ENCODE measurements around the gene IGFLR1. TPM values are rescaled to one million over a fixed set of nuclear protein-coding genes. Genes with fewer than 3 reads are reported as not detected.
A peak's percentile ranks its signal among the peaks of the same experiment; 100 is the strongest.

IGFLR1 gene
- total and polyA plus RNA-seq, 4 donors = 3.1 to 10.9 (median 6.1) TPM

DNA sequence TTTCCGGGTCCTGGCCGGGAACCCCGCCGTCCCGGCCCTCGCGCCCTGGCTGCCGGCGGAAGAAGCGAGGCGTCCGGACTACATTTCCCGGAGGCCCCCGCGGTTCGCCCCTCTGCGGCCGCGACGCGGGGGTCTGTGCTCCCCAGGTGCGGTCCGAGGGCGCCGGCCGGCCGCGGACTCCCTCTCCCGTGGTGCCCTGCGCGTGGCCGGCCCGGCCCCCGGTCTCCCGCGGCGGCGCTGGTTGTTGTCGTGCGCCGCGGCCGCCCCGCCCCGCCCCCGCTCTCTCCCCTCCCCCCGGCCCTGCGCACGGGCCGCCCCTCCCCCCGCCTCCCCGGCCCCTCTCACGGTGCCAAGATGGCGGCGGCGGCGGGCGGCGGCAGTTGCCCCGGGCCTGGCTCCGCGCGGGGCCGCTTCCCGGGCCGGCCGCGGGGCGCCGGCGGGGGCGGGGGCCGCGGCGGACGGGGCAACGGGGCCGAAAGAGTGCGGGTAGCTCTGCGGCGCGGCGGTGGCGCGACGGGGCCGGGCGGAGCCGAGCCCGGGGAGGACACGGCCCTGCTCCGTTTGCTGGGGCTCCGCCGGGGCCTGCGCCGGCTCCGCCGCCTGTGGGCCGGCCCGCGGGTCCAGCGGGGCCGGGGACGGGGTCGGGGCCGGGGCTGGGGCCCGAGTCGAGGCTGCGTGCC, 24.4 kb downstream of the IGFLR1 start, which contains the start of gene KMT2B:
TSS of gene KMT2B (plus strand) at position 339 of the 680 bp plus-strand sequence. CDS start at position 355, 16 bp downstream.
- peaks cover 46% of the 10 kb centered on the region for H3K36me3 ChIP-seq (ENCODE audit: control insufficient read depth, insufficient read depth, low read length)
- peak in 4 of 6 donors; percentile 82 to 94 (median 89) for DNase-seq (ENCODE audit: low read depth in 4 of 6, low spot score in 6 of 6)
- WGBS (ENCODE audit: insufficient coverage) = under 1% methylated on average over 86 of the region's 109 CpGs
- peak within 1 kb of the TSS; percentile 91 for H3K27ac ChIP-seq (ENCODE audit: low read depth, low read length)
- no peaks in the 10 kb centered on the region for H3K27me3 ChIP-seq (ENCODE audit: control insufficient read depth, insufficient read depth, low read length)
- H3K4me3 ChIP-seq (ENCODE audit: low read depth, low read length) = peak within 1 kb of the TSS; percentile 78
- H3K9me3 ChIP-seq (ENCODE audit: control insufficient read depth, insufficient read depth, low read length) = no peaks in the 10 kb centered on the region
- peaks cover 42% of the 10 kb centered on the region for H3K4me1 ChIP-seq (ENCODE audit: control insufficient read depth, insufficient read depth, low read length)

DNA sequence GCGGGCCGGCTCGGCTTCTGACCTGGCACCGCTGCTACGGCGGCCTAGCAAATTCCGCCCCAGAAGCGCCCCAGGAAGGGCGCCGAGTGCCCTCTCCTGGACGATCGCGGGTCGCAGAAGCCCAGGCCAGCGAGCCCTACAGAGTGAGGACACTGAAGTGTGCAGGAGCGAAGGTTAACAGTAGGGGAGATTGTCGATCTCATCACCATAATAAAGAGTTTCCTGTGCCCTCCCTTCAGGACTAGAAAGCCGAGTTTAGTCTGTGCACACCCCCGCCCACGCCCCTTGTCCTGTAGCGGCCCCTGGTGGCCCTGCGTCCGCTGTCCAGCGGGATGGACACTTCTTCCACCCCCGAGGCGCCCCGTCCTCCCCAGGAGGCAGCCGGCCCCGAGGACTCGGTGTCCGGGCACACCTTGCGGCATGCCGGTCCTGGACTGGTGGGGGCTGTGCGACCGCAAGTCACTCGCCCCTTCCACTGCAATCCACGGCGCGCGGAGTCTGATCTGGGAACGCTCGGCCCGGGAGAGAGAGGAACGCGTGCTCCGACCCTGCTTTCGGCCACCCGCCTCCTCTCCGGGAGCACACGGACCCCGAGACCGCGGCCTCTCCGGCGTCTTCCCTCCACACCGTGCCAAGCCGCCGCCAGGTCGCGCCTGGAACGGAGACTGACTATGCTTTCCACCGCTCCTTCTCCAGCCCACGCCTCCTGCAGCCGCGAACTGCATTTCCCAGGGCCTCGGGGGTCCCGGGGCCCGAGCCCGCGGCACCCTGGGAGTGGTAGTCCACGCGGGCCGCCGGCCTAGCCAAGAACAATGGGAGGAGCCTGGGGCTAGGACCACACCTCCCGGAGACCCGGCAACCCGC, 25.2 kb downstream of the IGFLR1 start:
- peaks cover 42% of the 10 kb centered on the region for H3K4me1 ChIP-seq (ENCODE audit: control insufficient read depth, insufficient read depth, low read length)
- peaks cover 38% of the 10 kb centered on the region for H3K36me3 ChIP-seq (ENCODE audit: control insufficient read depth, insufficient read depth, low read length)
- 0% methylated on average over 70 of the region's 77 CpGs for WGBS (ENCODE audit: insufficient coverage)
- H3K27me3 ChIP-seq (ENCODE audit: control insufficient read depth, insufficient read depth, low read length) = no peaks in the 10 kb centered on the region
- peak overlapping the region; percentile 91 for H3K27ac ChIP-seq (ENCODE audit: low read depth, low read length)
- DNase-seq (ENCODE audit: low read depth in 4 of 6, low spot score in 6 of 6) = peak in 5 of 6 donors; percentile 61 to 99 (median 75)
- no peaks in the 10 kb centered on the region for H3K9me3 ChIP-seq (ENCODE audit: control insufficient read depth, insufficient read depth, low read length)
- H3K4me3 ChIP-seq (ENCODE audit: low read depth, low read length) = peak overlapping the region; percentile 78

DNA sequence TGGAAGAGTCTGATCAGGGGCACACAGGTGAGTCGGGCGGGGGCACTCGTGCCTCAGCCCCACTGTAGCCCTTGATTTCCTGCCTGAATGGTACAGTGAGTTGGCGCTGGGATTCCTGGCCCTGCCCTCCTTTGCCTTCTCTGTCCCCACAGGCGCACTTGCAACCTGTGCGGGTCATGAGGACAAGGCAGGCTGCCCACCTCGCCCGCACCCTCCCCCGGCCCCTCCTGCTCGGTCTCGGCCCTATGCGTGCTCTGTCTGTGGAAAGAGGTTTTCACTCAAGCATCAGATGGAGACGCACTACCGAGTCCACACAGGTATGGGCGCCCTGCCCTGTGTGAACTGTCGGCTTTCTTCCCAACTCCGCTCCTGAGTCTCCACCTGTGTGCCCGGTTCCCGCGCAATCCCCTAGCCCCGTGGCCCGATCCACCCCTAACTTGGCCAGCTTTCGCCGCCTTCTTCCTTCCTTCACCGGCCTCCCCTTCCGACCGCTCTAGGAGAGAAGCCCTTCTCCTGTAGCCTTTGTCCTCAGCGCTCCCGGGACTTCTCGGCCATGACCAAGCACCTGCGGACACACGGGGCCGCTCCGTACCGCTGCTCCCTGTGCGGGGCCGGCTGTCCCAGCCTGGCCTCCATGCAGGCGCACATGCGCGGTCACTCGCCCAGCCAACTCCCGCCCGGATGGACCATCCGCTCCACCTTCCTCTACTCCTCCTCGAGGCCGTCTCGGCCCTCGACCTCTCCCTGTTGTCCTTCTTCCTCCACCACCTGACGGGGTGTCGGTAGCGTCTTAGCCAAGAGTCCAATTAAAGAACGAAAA, 26.1 kb downstream of the IGFLR1 start:
- no peak for DNase-seq (ENCODE audit: low read depth in 4 of 6, low spot score in 6 of 6)
- Histone ChIP-seq H3K27ac (ENCODE audit: low read depth, low read length) (peak overlapping the region; percentile 91), H3K4me1 (ENCODE audit: control insufficient read depth, insufficient read depth, low read length) (peaks cover 42% of the 10 kb centered on the region), H3K9me3 (ENCODE audit: control insufficient read depth, insufficient read depth, low read length) (no peaks in the 10 kb centered on the region), H3K4me3 (ENCODE audit: low read depth, low read length) (peak overlapping the region; percentile 78), H3K27me3 (ENCODE audit: control insufficient read depth, insufficient read depth, low read length) (no peaks in the 10 kb centered on the region), H3K36me3 (ENCODE audit: control insufficient read depth, insufficient read depth, low read length) (peaks cover 30% of the 10 kb centered on the region)
- 2% methylated on average over 52 of the region's 52 CpGs for WGBS (ENCODE audit: insufficient coverage)

DNA sequence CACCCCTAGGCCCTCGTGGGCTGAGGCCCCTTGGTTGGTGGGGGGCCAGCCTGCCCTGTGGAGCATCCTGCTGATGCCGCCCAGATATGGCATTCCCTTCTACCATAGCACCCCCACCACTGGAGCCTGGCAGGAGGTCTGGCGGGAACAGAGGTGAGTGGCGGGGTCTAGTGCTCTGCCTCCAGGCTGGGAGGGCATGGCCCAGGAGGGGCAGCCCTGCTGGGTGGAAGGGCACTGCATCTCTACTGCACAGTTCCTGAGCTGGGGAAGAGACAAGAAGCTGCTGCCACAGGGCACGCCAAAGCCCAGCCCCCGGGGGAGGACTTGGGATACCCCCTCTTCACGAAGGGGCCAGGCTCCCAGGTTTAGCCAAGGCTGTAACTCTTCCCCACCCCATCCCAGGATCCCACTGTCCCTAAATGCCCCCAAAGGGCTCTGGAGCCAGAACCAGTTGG, 26.9 kb downstream of the IGFLR1 start:
- peaks cover 42% of the 10 kb centered on the region for H3K4me1 ChIP-seq (ENCODE audit: control insufficient read depth, insufficient read depth, low read length)
- no peak for DNase-seq (ENCODE audit: low read depth in 4 of 6, low spot score in 6 of 6)
- H3K36me3 ChIP-seq (ENCODE audit: control insufficient read depth, insufficient read depth, low read length) = peaks cover 22% of the 10 kb centered on the region
- H3K4me3 ChIP-seq (ENCODE audit: low read depth, low read length) = no peak overlapping the region
- no peaks in the 10 kb centered on the region for H3K9me3 ChIP-seq (ENCODE audit: control insufficient read depth, insufficient read depth, low read length)
- whole genome bisulfite sequencing (ENCODE audit: insufficient coverage) = 79% methylated on average over 7 of the region's 7 CpGs
- no peak overlapping the region for H3K27ac ChIP-seq (ENCODE audit: low read depth, low read length)
- H3K27me3 ChIP-seq (ENCODE audit: control insufficient read depth, insufficient read depth, low read length) = no peaks in the 10 kb centered on the region

DNA sequence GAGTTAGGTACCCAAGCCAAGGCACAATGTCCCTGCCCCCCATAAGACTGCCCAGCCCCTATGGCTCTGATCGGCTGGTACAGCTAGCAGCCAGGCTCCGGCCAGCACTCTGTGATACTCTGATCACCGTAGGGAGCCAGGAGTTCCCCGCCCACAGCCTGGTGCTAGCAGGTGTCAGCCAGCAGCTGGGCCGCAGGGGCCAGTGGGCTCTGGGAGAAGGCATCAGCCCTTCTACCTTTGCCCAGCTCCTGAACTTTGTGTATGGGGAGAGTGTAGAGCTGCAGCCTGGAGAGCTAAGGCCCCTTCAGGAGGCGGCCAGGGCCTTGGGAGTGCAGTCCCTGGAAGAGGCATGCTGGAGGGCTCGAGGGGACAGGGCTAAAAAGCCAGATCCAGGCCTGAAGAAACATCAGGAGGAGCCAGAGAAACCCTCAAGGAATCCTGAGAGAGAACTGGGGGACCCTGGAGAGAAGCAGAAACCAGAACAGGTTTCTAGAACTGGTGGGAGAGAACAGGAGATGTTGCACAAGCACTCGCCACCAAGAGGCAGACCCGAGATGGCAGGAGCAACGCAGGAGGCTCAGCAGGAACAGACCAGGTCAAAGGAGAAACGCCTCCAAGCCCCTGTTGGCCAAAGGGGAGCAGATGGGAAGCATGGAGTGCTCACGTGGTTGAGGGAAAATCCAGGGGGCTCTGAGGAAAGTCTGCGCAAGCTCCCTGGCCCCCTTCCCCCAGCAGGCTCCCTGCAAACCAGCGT, 27.5 kb downstream of the IGFLR1 start:
- H3K9me3 ChIP-seq (ENCODE audit: control insufficient read depth, insufficient read depth, low read length) = no peaks in the 10 kb centered on the region
- H3K27ac ChIP-seq (ENCODE audit: low read depth, low read length) = no peak overlapping the region
- H3K27me3 ChIP-seq (ENCODE audit: control insufficient read depth, insufficient read depth, low read length) = no peaks in the 10 kb centered on the region
- H3K36me3 ChIP-seq (ENCODE audit: control insufficient read depth, insufficient read depth, low read length) = peaks cover 16% of the 10 kb centered on the region
- DNase-seq (ENCODE audit: low read depth in 4 of 6, low spot score in 6 of 6) = no peak
- H3K4me3 ChIP-seq (ENCODE audit: low read depth, low read length) = no peak overlapping the region
- H3K4me1 ChIP-seq (ENCODE audit: control insufficient read depth, insufficient read depth, low read length) = peaks cover 40% of the 10 kb centered on the region
- WGBS (ENCODE audit: insufficient coverage) = 49% methylated on average over 12 of the region's 14 CpGs

DNA sequence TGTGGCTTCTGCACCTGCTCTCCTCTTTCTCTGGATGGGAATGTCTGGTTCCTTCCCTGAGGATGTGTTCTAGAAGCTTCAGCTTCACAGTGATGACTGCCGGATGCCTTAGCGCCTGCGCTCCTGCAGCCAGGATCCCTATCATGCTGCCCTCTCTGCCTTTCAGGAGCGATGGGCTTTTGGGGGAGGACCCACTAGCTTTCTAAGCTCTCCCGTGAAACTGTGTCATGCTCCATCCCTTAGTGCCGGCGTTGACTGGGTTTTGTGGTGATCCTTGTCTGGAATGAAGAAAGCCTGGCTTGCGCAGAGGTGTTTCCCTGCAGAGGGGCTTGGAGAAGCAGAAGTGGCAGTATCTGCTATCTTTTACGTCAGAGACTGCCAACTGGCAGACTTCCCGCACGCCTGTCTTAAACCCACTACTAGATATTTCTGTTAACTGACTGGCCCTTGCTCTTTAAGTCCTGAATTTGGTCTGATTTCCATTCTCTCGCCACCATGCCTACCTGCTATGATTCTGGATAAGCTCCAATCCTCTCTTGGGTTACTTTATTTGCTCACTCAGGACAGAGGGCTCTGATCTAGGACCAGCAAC, 28.3 kb downstream of the IGFLR1 start:
- Histone ChIP-seq H3K4me3 (ENCODE audit: low read depth, low read length) (no peak overlapping the region), H3K27me3 (ENCODE audit: control insufficient read depth, insufficient read depth, low read length) (no peaks in the 10 kb centered on the region), H3K36me3 (ENCODE audit: control insufficient read depth, insufficient read depth, low read length) (peaks cover 9% of the 10 kb centered on the region), H3K9me3 (ENCODE audit: control insufficient read depth, insufficient read depth, low read length) (no peaks in the 10 kb centered on the region), H3K27ac (ENCODE audit: low read depth, low read length) (no peak overlapping the region), H3K4me1 (ENCODE audit: control insufficient read depth, insufficient read depth, low read length) (peaks cover 32% of the 10 kb centered on the region)
- WGBS (ENCODE audit: insufficient coverage) = 87% methylated on average over 10 of the region's 12 CpGs
- DNase-seq (ENCODE audit: low read depth in 4 of 6, low spot score in 6 of 6) = no peak

DNA sequence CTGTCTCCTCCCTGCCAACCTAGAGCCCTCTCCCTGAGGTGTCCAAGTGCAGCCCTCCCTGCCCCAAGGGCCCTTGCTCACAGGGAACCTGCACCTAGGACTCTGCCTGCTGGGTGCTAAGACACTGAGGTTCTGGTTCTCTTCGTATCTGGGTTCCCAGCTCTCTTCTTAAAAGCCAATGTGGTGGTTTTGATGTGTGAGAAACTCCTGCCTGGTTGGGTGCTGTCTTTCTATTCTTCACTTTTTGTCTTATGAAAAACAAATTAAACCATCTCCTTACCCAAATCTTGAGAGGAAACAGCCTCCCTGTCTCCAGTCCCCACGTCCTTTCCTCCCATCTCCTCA, 28.8 kb downstream of the IGFLR1 start:
- no peaks in the 10 kb centered on the region for H3K9me3 ChIP-seq (ENCODE audit: control insufficient read depth, insufficient read depth, low read length)
- H3K27me3 ChIP-seq (ENCODE audit: control insufficient read depth, insufficient read depth, low read length) = no peaks in the 10 kb centered on the region
- no peak overlapping the region for H3K4me3 ChIP-seq (ENCODE audit: low read depth, low read length)
- peaks cover 9% of the 10 kb centered on the region for H3K36me3 ChIP-seq (ENCODE audit: control insufficient read depth, insufficient read depth, low read length)
- H3K4me1 ChIP-seq (ENCODE audit: control insufficient read depth, insufficient read depth, low read length) = peaks cover 27% of the 10 kb centered on the region
- no peak overlapping the region for H3K27ac ChIP-seq (ENCODE audit: low read depth, low read length)
- WGBS (ENCODE audit: insufficient coverage) = 67% methylated on average over 1 of the region's 2 CpGs
- no peak for DNase-seq (ENCODE audit: low read depth in 4 of 6, low spot score in 6 of 6)

DNA sequence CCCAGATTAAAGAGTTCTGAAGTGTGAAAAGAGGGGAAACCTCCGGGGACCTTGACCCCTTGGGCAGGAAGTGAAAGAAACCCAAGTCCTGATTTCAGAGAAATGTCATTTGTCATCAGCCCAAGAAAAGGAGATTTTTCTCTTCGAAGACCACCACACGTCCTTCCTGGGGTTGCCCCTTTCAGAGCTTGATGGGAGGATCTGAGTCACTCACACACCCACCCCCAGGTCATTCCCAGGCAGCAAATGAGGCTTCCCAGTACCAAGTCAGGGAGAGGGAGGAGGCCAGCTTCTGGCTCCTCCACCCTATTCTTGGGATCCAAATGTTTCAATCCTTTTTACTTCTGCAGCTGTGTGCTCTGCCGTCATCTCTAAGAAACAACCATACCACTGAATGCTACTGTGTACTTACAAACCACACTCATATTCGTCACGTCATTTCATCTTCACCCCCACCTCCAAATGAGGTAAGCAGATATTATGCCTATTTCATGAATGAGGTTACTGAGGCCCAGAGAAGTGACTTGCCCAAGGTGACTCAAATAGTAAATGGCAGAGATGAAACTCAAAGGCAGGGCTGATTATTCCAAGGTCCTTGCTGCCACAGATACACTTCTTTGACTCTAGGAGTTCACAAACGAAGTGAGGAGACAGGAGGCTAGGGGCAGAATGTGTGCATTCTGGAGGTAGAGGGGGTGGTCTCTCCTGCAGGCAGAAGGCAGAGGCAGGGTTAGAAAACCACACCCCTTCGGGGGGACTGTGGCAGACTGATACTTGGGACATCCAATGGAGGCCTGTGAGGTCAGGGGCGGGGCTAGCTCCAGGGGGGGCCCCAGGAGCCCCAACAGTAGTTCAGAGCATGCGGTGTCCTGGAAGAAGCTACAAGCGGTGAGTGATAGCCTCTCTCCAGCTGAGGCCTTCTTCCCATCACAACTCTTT, 29.4 kb downstream of the IGFLR1 start:
- H3K27ac ChIP-seq (ENCODE audit: low read depth, low read length) = no peak overlapping the region
- 70% methylated on average over 5 of the region's 11 CpGs for WGBS (ENCODE audit: insufficient coverage)
- H3K4me3 ChIP-seq (ENCODE audit: low read depth, low read length) = no peak overlapping the region
- DNase-seq (ENCODE audit: low read depth in 4 of 6, low spot score in 6 of 6) = no peak
- H3K27me3 ChIP-seq (ENCODE audit: control insufficient read depth, insufficient read depth, low read length) = no peaks in the 10 kb centered on the region
- no peaks in the 10 kb centered on the region for H3K9me3 ChIP-seq (ENCODE audit: control insufficient read depth, insufficient read depth, low read length)
- H3K4me1 ChIP-seq (ENCODE audit: control insufficient read depth, insufficient read depth, low read length) = peaks cover 26% of the 10 kb centered on the region
- peaks cover 9% of the 10 kb centered on the region for H3K36me3 ChIP-seq (ENCODE audit: control insufficient read depth, insufficient read depth, low read length)

Data from spinal cord (tissue), 10 donors.